IPS-15b (cell line): ENCODE data around the gene C1QA.

Experiments used
- H3K27me3 ChIP-seq: one replicate; pipeline ENCODE4 v1.6.1; 2013; ENCODE audit warnings: low read length; ENCODE audit not compliant: control insufficient read depth, insufficient read depth
- H3K36me3 ChIP-seq: one replicate; pipeline ENCODE4 v1.6.1; 2013; ENCODE audit warnings: low read length; ENCODE audit not compliant: control insufficient read depth, insufficient read depth
- H3K4me1 ChIP-seq: one replicate; pipeline ENCODE4 v1.6.1; 2013; ENCODE audit warnings: mild to moderate bottlenecking, low read length; ENCODE audit not compliant: control insufficient read depth, insufficient read depth
- H3K4me3 ChIP-seq: one replicate; pipeline ENCODE4 v1.5.1; 2013; ENCODE audit warnings: low read depth, low read length
- H3K9ac ChIP-seq: one replicate; pipeline ENCODE4 v1.6.1; 2013; ENCODE audit warnings: low read depth, mild to moderate bottlenecking, low read length
- H3K9me3 ChIP-seq: one replicate; pipeline ENCODE4 v1.6.1; 2013; ENCODE audit warnings: mild to moderate bottlenecking, low read length; ENCODE audit not compliant: control insufficient read depth, insufficient read depth

Gene C1QA, protein sequence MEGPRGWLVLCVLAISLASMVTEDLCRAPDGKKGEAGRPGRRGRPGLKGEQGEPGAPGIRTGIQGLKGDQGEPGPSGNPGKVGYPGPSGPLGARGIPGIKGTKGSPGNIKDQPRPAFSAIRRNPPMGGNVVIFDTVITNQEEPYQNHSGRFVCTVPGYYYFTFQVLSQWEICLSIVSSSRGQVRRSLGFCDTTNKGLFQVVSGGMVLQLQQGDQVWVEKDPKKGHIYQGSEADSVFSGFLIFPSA

DNA sequence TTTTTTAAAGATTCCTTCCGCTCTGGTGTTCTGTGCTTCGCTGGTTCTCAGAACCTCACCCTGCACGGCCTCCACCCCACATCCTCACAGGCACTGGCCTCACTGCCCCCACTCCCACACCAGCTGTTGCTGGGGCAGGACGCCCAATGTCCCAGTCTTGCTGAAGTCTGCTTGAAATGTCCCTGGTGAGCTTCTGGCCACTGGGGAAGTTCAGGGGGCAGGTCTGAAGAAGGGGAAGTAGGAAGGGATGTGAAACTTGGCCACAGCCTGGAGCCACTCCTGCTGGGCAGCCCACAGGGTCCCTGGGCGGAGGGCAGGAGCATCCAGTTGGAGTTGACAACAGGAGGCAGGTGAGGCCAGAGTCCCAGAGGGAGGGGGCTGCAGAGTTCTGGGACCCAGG is at the start of gene C1QA:
Gene C1QA (plus strand): TSS at position 276 of the 400 bp plus-strand sequence. CDS start 989 bp downstream, outside the sequence.
- no peak within 1 kb of the TSS for H3K4me3 ChIP-seq
- no peak within 1 kb of the TSS for H3K9ac ChIP-seq
- no peaks in the 10 kb centered on the region for H3K27me3 ChIP-seq
- no peaks in the 10 kb centered on the region for H3K36me3 ChIP-seq
- no peaks in the 10 kb centered on the region for H3K9me3 ChIP-seq
- H3K4me1 ChIP-seq: peaks cover 6% of the 10 kb centered on the region

DNA sequence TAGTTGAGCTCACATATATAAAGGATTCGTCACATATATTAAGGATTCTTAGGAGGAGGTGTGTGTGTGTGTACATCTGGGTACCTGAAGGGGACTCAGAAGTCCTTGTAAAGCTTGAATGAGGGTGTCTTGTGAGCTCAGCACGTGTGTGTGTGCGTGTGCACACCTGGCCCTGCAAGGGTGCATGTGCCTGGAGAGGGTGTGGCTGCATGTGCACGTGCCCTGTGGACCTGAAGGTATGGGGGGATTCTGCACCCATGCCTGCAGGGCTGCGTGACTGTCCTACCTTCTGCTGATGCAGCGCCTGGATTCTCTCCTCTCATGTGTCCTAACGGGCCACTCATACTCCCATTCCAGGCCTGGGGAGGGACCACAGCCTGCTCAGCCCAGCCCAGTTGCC is 49.2 kb upstream of the C1QA start:
- H3K27me3 ChIP-seq: no peaks in the 10 kb centered on the region
- no peak overlapping the region for H3K9ac ChIP-seq
- H3K4me1 ChIP-seq: no peaks in the 10 kb centered on the region
- no peaks in the 10 kb centered on the region for H3K36me3 ChIP-seq
- no peak overlapping the region for H3K4me3 ChIP-seq
- H3K9me3 ChIP-seq: no peaks in the 10 kb centered on the region

DNA sequence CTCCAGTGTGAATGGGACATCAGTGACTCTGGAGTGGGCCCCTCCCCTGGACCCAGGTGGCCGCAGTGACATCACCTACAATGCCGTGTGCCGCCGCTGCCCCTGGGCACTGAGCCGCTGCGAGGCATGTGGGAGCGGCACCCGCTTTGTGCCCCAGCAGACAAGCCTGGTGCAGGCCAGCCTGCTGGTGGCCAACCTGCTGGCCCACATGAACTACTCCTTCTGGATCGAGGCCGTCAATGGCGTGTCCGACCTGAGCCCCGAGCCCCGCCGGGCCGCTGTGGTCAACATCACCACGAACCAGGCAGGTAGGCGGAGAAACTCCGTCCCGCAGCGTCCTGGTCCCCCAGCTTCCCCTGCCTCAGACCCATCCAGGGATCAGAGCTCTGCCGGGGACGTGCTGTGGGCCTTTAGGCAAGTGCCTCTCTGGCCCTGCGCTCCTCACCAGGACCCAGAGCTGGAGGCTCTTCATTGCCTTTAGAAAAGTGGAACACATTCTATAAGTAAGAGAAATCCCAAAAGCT is 47.5 kb upstream of the C1QA start:
- H3K9ac ChIP-seq: no peak overlapping the region
- no peaks in the 10 kb centered on the region for H3K9me3 ChIP-seq
- no peaks in the 10 kb centered on the region for H3K27me3 ChIP-seq
- H3K4me1 ChIP-seq: no peaks in the 10 kb centered on the region
- no peaks in the 10 kb centered on the region for H3K36me3 ChIP-seq
- H3K4me3 ChIP-seq: no peak overlapping the region

DNA sequence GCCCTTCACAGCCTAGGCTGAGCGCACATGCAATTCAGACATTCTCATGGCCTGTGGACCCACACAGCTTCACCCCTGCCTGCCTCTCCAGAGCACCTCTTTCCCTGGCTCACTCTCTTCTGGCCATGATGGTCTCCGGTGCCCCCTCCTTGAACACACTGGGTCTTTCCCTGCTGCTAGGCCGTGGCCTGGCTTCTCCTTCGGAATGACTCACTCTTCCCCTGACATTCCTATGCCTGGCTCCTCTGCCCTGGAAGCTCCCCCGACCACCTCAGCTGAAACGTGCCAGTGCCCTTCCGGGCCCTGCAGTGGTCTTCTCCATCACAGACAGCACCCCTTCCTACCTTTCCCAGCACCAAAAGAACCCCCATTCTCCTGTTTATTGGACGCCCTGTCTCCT is 44.9 kb upstream of the C1QA start:
- no peaks in the 10 kb centered on the region for H3K4me1 ChIP-seq
- no peaks in the 10 kb centered on the region for H3K36me3 ChIP-seq
- H3K4me3 ChIP-seq: no peak overlapping the region
- no peaks in the 10 kb centered on the region for H3K27me3 ChIP-seq
- H3K9ac ChIP-seq: no peak overlapping the region
- no peaks in the 10 kb centered on the region for H3K9me3 ChIP-seq

DNA sequence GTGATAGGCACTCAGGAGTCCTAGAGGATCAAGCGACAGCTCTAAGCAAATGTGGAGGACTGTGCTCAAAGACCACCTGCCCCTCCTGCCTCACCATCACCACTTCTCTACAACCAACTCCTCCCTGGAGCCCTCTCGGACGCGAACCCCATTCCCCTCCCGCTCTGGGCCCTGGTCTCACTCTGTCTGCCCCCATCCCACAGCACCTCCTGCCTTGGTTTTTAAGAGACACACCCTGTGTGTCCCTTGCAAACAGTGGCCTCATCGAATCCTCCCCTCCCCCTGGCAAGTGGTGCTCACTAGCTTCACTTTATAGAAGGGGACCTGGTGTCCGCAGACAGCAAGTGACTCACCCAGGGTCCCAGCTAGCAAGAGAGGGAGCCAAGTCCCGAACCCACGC is 44.4 kb upstream of the C1QA start:
- H3K36me3 ChIP-seq: no peaks in the 10 kb centered on the region
- H3K9ac ChIP-seq: no peak overlapping the region
- H3K4me3 ChIP-seq: no peak overlapping the region
- H3K4me1 ChIP-seq: no peaks in the 10 kb centered on the region
- no peaks in the 10 kb centered on the region for H3K9me3 ChIP-seq
- no peaks in the 10 kb centered on the region for H3K27me3 ChIP-seq

GRCh38 chr1:22592919-22593790 is 43.3 kb upstream of the C1QA start:
- no peak overlapping the region for H3K4me3 ChIP-seq
- no peaks in the 10 kb centered on the region for H3K9me3 ChIP-seq
- H3K4me1 ChIP-seq: no peaks in the 10 kb centered on the region
- H3K36me3 ChIP-seq: no peaks in the 10 kb centered on the region
- no peak overlapping the region for H3K9ac ChIP-seq
- no peaks in the 10 kb centered on the region for H3K27me3 ChIP-seq

DNA sequence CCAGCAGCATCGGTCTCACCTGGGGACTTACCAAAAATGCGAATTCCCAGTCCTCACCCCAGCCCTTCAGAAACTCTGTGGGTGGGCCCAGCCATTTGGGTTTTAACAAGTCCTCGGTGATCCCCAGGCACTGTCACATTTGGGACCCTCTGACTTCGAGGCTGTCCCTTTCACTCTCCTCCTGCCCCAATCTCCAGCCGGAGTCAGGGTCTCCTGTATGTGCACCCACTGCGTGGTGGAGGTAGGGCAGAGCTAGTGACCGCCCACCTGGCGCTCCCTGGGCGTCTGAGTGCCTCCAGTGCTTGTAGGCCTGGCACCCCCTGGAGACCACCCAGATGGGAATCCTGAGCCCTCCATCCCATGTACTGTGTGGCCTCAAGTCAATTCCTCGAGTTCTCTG is 42.0 kb upstream of the C1QA start:
- no peak overlapping the region for H3K4me3 ChIP-seq
- H3K36me3 ChIP-seq: no peaks in the 10 kb centered on the region
- H3K9me3 ChIP-seq: no peaks in the 10 kb centered on the region
- no peaks in the 10 kb centered on the region for H3K4me1 ChIP-seq
- H3K27me3 ChIP-seq: no peaks in the 10 kb centered on the region
- H3K9ac ChIP-seq: no peak overlapping the region

DNA sequence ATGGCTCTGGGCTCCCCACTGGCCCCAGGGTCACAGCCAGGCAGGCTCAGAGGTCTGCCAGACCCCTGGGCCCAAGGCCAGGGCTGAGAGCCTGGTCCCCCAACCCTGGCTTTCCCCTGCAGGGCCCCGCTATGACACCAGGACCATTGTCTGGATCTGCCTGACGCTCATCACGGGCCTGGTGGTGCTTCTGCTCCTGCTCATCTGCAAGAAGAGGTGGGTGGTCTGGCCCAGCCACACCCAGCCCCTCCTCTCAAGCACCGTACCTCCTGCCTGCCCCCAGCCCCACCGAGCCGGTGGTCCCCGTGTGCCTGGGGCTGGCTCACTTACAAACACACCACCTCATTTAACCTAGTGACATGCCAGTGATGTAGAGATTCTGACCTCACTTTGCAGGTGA is 41.3 kb upstream of the C1QA start:
- Histone ChIP-seq H3K4me3 (no peak overlapping the region), H3K4me1 (no peaks in the 10 kb centered on the region), H3K9ac (no peak overlapping the region), H3K9me3 (no peaks in the 10 kb centered on the region), H3K36me3 (no peaks in the 10 kb centered on the region), H3K27me3 (no peaks in the 10 kb centered on the region)

DNA sequence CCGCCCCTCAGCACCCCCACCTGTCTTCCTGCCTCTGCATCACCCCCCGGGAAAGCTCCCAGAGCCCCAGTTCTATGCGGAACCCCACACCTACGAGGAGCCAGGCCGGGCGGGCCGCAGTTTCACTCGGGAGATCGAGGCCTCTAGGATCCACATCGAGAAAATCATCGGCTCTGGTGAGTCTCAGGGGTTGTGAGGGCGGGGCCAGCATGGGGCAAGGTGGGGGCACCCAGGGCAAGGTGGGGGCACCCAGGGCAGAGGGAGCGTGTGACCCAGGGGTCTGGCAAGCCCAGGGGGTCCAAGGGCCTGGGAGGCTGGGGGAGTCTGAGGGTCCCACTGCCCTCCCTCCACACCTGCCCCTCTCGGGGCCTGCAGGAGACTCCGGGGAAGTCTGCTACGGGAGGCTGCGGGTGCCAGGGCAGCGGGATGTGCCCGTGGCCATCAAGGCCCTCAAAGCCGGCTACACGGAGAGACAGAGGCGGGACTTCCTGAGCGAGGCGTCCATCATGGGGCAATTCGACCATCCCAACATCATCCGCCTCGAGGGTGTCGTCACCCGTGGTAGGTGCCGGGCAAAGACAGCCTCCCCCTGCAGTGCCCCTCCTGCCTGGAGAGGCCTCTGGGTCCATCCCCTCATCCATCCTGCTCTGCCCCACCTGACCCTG is 39.0 kb upstream of the C1QA start:
- Histone ChIP-seq H3K4me1 (no peaks in the 10 kb centered on the region), H3K9ac (no peak overlapping the region), H3K4me3 (no peak overlapping the region), H3K9me3 (no peaks in the 10 kb centered on the region), H3K36me3 (no peaks in the 10 kb centered on the region), H3K27me3 (no peaks in the 10 kb centered on the region)

DNA sequence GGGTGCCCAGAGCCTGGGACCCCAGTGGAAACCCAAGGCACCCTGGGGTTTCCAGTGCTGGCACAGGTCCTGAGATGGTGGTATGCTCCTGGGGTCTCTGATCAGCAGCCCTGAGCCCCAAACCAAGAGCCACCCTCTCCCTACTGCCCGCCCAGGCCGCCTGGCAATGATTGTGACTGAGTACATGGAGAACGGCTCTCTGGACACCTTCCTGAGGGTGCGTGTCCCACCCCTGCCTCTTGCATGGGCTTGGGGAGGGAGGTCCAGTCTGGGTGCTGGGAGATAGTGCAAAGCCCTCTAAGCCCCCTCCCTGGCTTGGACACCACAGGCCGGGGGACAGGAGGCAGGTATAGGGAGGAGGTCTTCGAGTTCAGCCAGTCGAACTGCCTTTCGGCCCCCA is 38.4 kb upstream of the C1QA start:
- H3K4me1 ChIP-seq: no peaks in the 10 kb centered on the region
- no peaks in the 10 kb centered on the region for H3K27me3 ChIP-seq
- no peak overlapping the region for H3K9ac ChIP-seq
- no peak overlapping the region for H3K4me3 ChIP-seq
- no peaks in the 10 kb centered on the region for H3K36me3 ChIP-seq
- no peaks in the 10 kb centered on the region for H3K9me3 ChIP-seq

DNA sequence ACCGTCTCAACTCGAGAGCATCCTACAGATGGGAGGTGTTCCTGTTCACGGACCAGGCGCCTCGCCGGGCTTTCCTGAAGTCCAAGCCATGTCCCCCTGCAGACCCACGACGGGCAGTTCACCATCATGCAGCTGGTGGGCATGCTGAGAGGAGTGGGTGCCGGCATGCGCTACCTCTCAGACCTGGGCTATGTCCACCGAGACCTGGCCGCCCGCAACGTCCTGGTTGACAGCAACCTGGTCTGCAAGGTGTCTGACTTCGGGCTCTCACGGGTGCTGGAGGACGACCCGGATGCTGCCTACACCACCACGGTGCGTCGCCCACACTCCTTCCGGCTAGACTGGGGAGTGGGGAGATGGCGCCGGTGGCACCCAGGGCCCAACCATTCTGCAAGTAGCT is 37.7 kb upstream of the C1QA start:
- no peak overlapping the region for H3K9ac ChIP-seq
- no peaks in the 10 kb centered on the region for H3K27me3 ChIP-seq
- H3K4me3 ChIP-seq: no peak overlapping the region
- H3K4me1 ChIP-seq: no peaks in the 10 kb centered on the region
- no peaks in the 10 kb centered on the region for H3K36me3 ChIP-seq
- H3K9me3 ChIP-seq: no peaks in the 10 kb centered on the region
